ENCODE results near the gene EPN3.

EPN3 gene

DNA sequence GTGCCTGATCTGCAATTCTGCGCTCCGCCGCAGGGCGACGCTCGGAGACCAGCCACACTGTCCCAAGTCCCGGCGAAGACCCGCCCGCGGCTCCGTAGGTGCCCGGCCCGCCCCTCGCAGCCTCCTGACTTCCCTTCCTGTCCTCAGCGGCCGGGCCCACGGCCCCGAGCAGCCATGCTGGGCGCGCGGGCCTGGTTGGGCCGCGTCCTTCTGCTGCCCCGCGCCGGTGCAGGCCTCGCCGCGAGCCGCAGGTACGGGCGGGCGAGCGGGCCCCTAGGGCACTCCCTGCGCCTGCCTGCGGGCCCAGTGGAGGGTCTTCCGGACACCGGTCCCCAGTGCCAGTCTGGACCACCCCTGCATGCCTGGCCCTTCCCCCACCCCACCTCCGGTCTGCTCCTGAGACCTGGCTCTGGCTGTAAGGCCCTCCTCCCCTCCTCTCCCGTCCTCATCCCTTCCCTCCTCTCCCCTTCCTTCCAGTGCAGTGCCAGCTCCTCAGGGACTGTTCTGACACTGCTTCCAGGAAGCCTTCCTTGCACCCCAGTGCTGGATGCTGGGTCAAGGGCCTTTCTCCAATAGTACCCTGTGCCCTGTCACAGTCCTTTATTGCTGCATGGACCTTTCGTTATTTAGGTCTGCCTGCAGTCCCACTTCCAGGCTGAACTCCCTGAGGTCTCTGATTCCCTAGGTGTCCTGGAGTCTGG, 14.7 kb downstream of the EPN3 start, which contains the start of gene SPATA20:
SPATA20 (plus strand) TSS at position 140 of the 701 bp plus-strand sequence; CDS start at position 175, 35 bp downstream.
- no peaks in the 10 kb centered on the region for H3K9me3 ChIP-seq (ENCODE audit: insufficient read depth, low read depth, low read length)
- peak within 1 kb of the TSS; percentile 70 for H2AFZ ChIP-seq (ENCODE audit: insufficient read depth, low read length, poor library complexity)
- H3K27me3 ChIP-seq (ENCODE audit: insufficient read depth, low read length) = no peaks in the 10 kb centered on the region
- peak within 1 kb of the TSS; percentile 71 for H3K4me3 ChIP-seq (ENCODE audit: low read depth, low read length)
- peak within 1 kb of the TSS; percentile 81 for H3K9ac ChIP-seq (ENCODE audit: low read length)
- H3K27ac ChIP-seq (ENCODE audit: low read depth, low read length) = no peak within 1 kb of the TSS
- H4K12ac ChIP-seq (ENCODE audit: low read depth, low read length) = peak within 1 kb of the TSS; percentile 82
- H3K4me2 ChIP-seq (ENCODE audit: low read length) = peak within 1 kb of the TSS; percentile 78
- peak within 1 kb of the TSS; percentile 10 for H3K18ac ChIP-seq (ENCODE audit: low read length)
- DNase-seq = peak; percentile 91 to 94
- peak within 1 kb of the TSS; percentile 27 for H3K4ac ChIP-seq (ENCODE audit: low read depth, low read length)
- H2BK5ac ChIP-seq (ENCODE audit: low read depth, low read length, poor library complexity) = peak within 1 kb of the TSS; percentile 66
- H3K36me3 ChIP-seq (ENCODE audit: control insufficient read depth in 1 of 2, insufficient read depth in 2 of 2, low read length in 2 of 2) = no peaks in the 10 kb centered on the region
- H3K4me1 ChIP-seq (ENCODE audit: control insufficient read depth in 1 of 2, insufficient read depth in 2 of 2, low read length in 2 of 2) = peaks cover 14 to 19% of the 10 kb centered on the region in 2 experiments
- H3K14ac ChIP-seq (ENCODE audit: low read length) = peak within 1 kb of the TSS; percentile 48
- no CpG with 5 or more reads among the region's 42 CpGs for WGBS (ENCODE audit: extremely low coverage, insufficient coverage, insufficient read length)
- peak within 1 kb of the TSS; percentile 90 for H4K8ac ChIP-seq (ENCODE audit: low read depth, low read length)
- peak within 1 kb of the TSS; percentile 62 for H2BK120ac ChIP-seq (ENCODE audit: insufficient read depth, low read length, poor library complexity)
- H4K91ac ChIP-seq (ENCODE audit: low read depth, low read length) = peak within 1 kb of the TSS; percentile 86
- no peak within 1 kb of the TSS for H3K23ac ChIP-seq (ENCODE audit: low read length)
- H3K79me2 ChIP-seq (ENCODE audit: control insufficient read depth, insufficient read depth, low read length, poor library complexity) = peaks cover 2% of the 10 kb centered on the region
- peak within 1 kb of the TSS; percentile 22 for H2AK5ac ChIP-seq (ENCODE audit: low read length)
- H3K79me1 ChIP-seq (ENCODE audit: low read length) = peaks cover 5% of the 10 kb centered on the region
- no peak within 1 kb of the TSS for H2BK12ac ChIP-seq (ENCODE audit: low read length)

DNA sequence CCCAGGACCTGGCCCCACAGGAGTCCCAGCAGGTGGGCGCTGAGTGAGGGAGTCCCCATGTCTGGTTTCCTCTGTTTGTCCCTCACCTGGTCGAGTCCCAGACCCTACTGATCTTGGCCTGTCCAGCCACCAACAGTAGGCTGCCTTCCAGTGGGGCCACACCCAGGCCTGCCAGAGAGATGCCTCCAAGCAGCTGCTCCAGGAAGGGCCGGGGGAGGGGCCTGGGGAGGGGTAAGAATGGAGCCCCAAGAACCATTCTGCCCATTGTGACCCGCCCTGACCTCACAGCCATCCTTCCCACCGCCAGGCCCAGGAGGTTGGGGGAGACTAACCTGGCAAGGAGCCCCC, 15.2 kb downstream of the EPN3 start:
- Histone ChIP-seq H2BK5ac (ENCODE audit: low read depth, low read length, poor library complexity) (no peak overlapping the region), H2BK120ac (ENCODE audit: insufficient read depth, low read length, poor library complexity) (no peak overlapping the region), H2AK5ac (ENCODE audit: low read length) (peak overlapping the region; percentile 22), H3K27ac (ENCODE audit: low read depth, low read length) (no peak overlapping the region), H3K79me2 (ENCODE audit: control insufficient read depth, insufficient read depth, low read length, poor library complexity) (peaks cover 2% of the 10 kb centered on the region), H2AFZ (ENCODE audit: insufficient read depth, low read length, poor library complexity) (no peak overlapping the region), H3K9me3 (ENCODE audit: insufficient read depth, low read depth, low read length) (no peaks in the 10 kb centered on the region), H3K23ac (ENCODE audit: low read length) (no peak overlapping the region), H3K9ac (ENCODE audit: low read length) (peak overlapping the region; percentile 42), H4K12ac (ENCODE audit: low read depth, low read length) (peak overlapping the region; percentile 82), H2BK12ac (ENCODE audit: low read length) (no peak overlapping the region), H3K4me1 (ENCODE audit: control insufficient read depth in 1 of 2, insufficient read depth in 2 of 2, low read length in 2 of 2) (peaks cover 11 to 15% of the 10 kb centered on the region in 2 experiments), H4K91ac (ENCODE audit: low read depth, low read length) (peak overlapping the region; percentile 86), H3K4ac (ENCODE audit: low read depth, low read length) (no peak overlapping the region), H3K4me2 (ENCODE audit: low read length) (peak overlapping the region; percentile 78), H3K36me3 (ENCODE audit: control insufficient read depth in 1 of 2, insufficient read depth in 2 of 2, low read length in 2 of 2) (no peaks in the 10 kb centered on the region), H3K27me3 (ENCODE audit: insufficient read depth, low read length) (no peaks in the 10 kb centered on the region), H4K8ac (ENCODE audit: low read depth, low read length) (peak overlapping the region; percentile 90), H3K18ac (ENCODE audit: low read length) (peak overlapping the region; percentile 8), H3K4me3 (ENCODE audit: low read depth, low read length) (no peak overlapping the region), H3K14ac (ENCODE audit: low read length) (no peak overlapping the region), H3K79me1 (ENCODE audit: low read length) (peaks cover 4% of the 10 kb centered on the region)
- WGBS (ENCODE audit: extremely low coverage, insufficient coverage, insufficient read length) = no CpG with 5 or more reads among the region's 5 CpGs
- no peak for DNase-seq

- Histone ChIP-seq H3K23ac (ENCODE audit: low read length) (no peak overlapping the region), H3K9ac (ENCODE audit: low read length) (no peak overlapping the region), H2BK5ac (ENCODE audit: low read depth, low read length, poor library complexity) (no peak overlapping the region), H2BK12ac (ENCODE audit: low read length) (no peak overlapping the region), H3K18ac (ENCODE audit: low read length) (no peak overlapping the region), H2AK5ac (ENCODE audit: low read length) (no peak overlapping the region), H3K79me1 (ENCODE audit: low read length) (peaks cover 4% of the 10 kb centered on the region), H2BK120ac (ENCODE audit: insufficient read depth, low read length, poor library complexity) (no peak overlapping the region), H4K12ac (ENCODE audit: low read depth, low read length) (no peak overlapping the region), H2AFZ (ENCODE audit: insufficient read depth, low read length, poor library complexity) (no peak overlapping the region), H3K9me3 (ENCODE audit: insufficient read depth, low read depth, low read length) (no peaks in the 10 kb centered on the region), H3K4ac (ENCODE audit: low read depth, low read length) (no peak overlapping the region), H3K36me3 (ENCODE audit: control insufficient read depth in 1 of 2, insufficient read depth in 2 of 2, low read length in 2 of 2) (no peaks in the 10 kb centered on the region), H4K91ac (ENCODE audit: low read depth, low read length) (no peak overlapping the region), H4K8ac (ENCODE audit: low read depth, low read length) (no peak overlapping the region), H3K27ac (ENCODE audit: low read depth, low read length) (no peak overlapping the region), H3K79me2 (ENCODE audit: control insufficient read depth, insufficient read depth, low read length, poor library complexity) (peaks cover 2% of the 10 kb centered on the region), H3K14ac (ENCODE audit: low read length) (no peak overlapping the region), H3K27me3 (ENCODE audit: insufficient read depth, low read length) (no peaks in the 10 kb centered on the region), H3K4me3 (ENCODE audit: low read depth, low read length) (no peak overlapping the region), H3K4me2 (ENCODE audit: low read length) (no peak overlapping the region), H3K4me1 (ENCODE audit: control insufficient read depth in 1 of 2, insufficient read depth in 2 of 2, low read length in 2 of 2) (peaks cover 4 to 8% of the 10 kb centered on the region in 2 experiments)
- WGBS (ENCODE audit: extremely low coverage, insufficient coverage, insufficient read length) = no CpG with 5 or more reads among the region's 18 CpGs
- DNase-seq = no peak
Measured at GRCh38 chr17:50548831-50549230, 16.3 kb downstream of the EPN3 start.

- Histone ChIP-seq H3K27me3 (ENCODE audit: insufficient read depth, low read length) (no peaks in the 10 kb centered on the region), H3K4me1 (ENCODE audit: control insufficient read depth in 1 of 2, insufficient read depth in 2 of 2, low read length in 2 of 2) (peaks cover 4 to 8% of the 10 kb centered on the region in 2 experiments), H3K18ac (ENCODE audit: low read length) (no peak overlapping the region), H2BK12ac (ENCODE audit: low read length) (no peak overlapping the region), H4K8ac (ENCODE audit: low read depth, low read length) (no peak overlapping the region), H3K4ac (ENCODE audit: low read depth, low read length) (no peak overlapping the region), H3K4me2 (ENCODE audit: low read length) (no peak overlapping the region), H2AFZ (ENCODE audit: insufficient read depth, low read length, poor library complexity) (no peak overlapping the region), H3K4me3 (ENCODE audit: low read depth, low read length) (no peak overlapping the region), H2BK120ac (ENCODE audit: insufficient read depth, low read length, poor library complexity) (no peak overlapping the region), H4K91ac (ENCODE audit: low read depth, low read length) (no peak overlapping the region), H3K9ac (ENCODE audit: low read length) (no peak overlapping the region), H2AK5ac (ENCODE audit: low read length) (no peak overlapping the region), H3K14ac (ENCODE audit: low read length) (no peak overlapping the region), H4K12ac (ENCODE audit: low read depth, low read length) (no peak overlapping the region), H2BK5ac (ENCODE audit: low read depth, low read length, poor library complexity) (no peak overlapping the region), H3K23ac (ENCODE audit: low read length) (no peak overlapping the region), H3K79me2 (ENCODE audit: control insufficient read depth, insufficient read depth, low read length, poor library complexity) (peaks cover 2% of the 10 kb centered on the region), H3K27ac (ENCODE audit: low read depth, low read length) (no peak overlapping the region), H3K9me3 (ENCODE audit: insufficient read depth, low read depth, low read length) (no peaks in the 10 kb centered on the region), H3K36me3 (ENCODE audit: control insufficient read depth in 1 of 2, insufficient read depth in 2 of 2, low read length in 2 of 2) (no peaks in the 10 kb centered on the region), H3K79me1 (ENCODE audit: low read length) (peaks cover 4% of the 10 kb centered on the region)
- no peak for DNase-seq
- no CpG with 5 or more reads among the region's 19 CpGs for WGBS (ENCODE audit: extremely low coverage, insufficient coverage, insufficient read length)
Measured at GRCh38 chr17:50549256-50549941, 16.9 kb downstream of the EPN3 start.
